GM23338 (cell line): ENCODE results near the gene AGAP1. TPM values are rescaled to one million over a fixed set of nuclear protein-coding genes. Genes with fewer than 3 reads are reported as not detected.
A peak's percentile ranks its signal among the peaks of the same experiment; 100 is the strongest.

Experiments
- ATAC-seq: fragments of 200-7000 bp; cut with Tn5 transposase; 3 replicates; pipeline ENCODE4 v1.9.1; 2020
- DNase-seq: peaks from one replicate; pipeline ENCODE4 v3.0.0-alpha.2; 2015; ENCODE audit warnings: low spot score
- H2AFZ ChIP-seq: fragments of 200-600 bp; sonication (generic); 2 replicates; pipeline ENCODE4 v1.8.0; 2016; ENCODE audit warnings: antibody characterized with exemption, mild to moderate bottlenecking, moderate library complexity
- H3F3A ChIP-seq: fragments of 200-600 bp; sonication (generic); replicated peaks from 2 replicates; pipeline ENCODE4 v1.8.0; 2017; ENCODE audit warnings: antibody characterized with exemption, mixed run types, low read depth
- H3K27ac ChIP-seq: fragments of 200-600 bp; sonication (generic); 2 replicates; pipeline ENCODE4 v1.6.1; 2016; ENCODE audit warnings: low read depth
- H3K27me3 ChIP-seq: fragments of 200-600 bp; sonication (generic); 2 replicates; pipeline ENCODE4 v1.8.0; 2016; ENCODE audit warnings: mild to moderate bottlenecking, mixed run types, moderate library complexity; ENCODE audit not compliant: insufficient read depth
- H3K36me3 ChIP-seq: fragments of 200-600 bp; sonication (generic); 2 replicates; pipeline ENCODE4 v1.8.0; 2016; ENCODE audit warnings: mild to moderate bottlenecking; ENCODE audit not compliant: insufficient read depth
- H3K4me1 ChIP-seq: fragments of 200-600 bp; sonication (generic); 2 replicates; pipeline ENCODE4 v1.8.0; 2016; ENCODE audit warnings: mild to moderate bottlenecking, moderate library complexity; ENCODE audit not compliant: insufficient read depth
- H3K4me2 ChIP-seq: fragments of 200-600 bp; sonication (generic); 2 replicates; pipeline ENCODE4 v1.7.1; 2017; ENCODE audit warnings: mixed run types
- H3K4me3 ChIP-seq: fragments of 200-600 bp; sonication (generic); 2 replicates; pipeline ENCODE4 v1.6.1; 2016; ENCODE audit warnings: mixed run types
- H3K79me2 ChIP-seq: fragments of 200-600 bp; sonication (generic); replicated peaks from 2 replicates; pipeline ENCODE4 v1.8.0; 2017; ENCODE audit warnings: mild to moderate bottlenecking; ENCODE audit not compliant: insufficient read depth
- H3K9me2 ChIP-seq: fragments of 200-600 bp; sonication (generic); 2 replicates; pipeline ENCODE4 v1.8.0; 2017; ENCODE audit not compliant: insufficient read depth
- H4K20me1 ChIP-seq: fragments of 200-600 bp; sonication (generic); replicated peaks from 2 replicates; pipeline ENCODE4 v1.8.0; 2017; ENCODE audit warnings: mild to moderate bottlenecking; ENCODE audit not compliant: insufficient read depth
- H3K27ac Mint-ChIP-seq: 2 replicates; pipeline ENCODE4 v1.8.0; 2020; ENCODE audit warnings: inconsistent platforms, mild to moderate bottlenecking, moderate library complexity, mixed read lengths
- H3K27me3 Mint-ChIP-seq: 3 replicates; pipeline ENCODE4 v1.8.0; 2022; ENCODE audit warnings: low read depth, mild to moderate bottlenecking, moderate library complexity, mixed read lengths, inconsistent platforms; ENCODE audit not compliant: insufficient read depth, poor library complexity
- H3K36me3 Mint-ChIP-seq: 3 replicates; pipeline ENCODE4 v1.8.0; 2021; ENCODE audit warnings: low read depth, mild to moderate bottlenecking, inconsistent platforms, moderate library complexity, mixed read lengths
- H3K4me1 Mint-ChIP-seq: 3 replicates; pipeline ENCODE4 v1.8.0; 2020; ENCODE audit warnings: mild to moderate bottlenecking, inconsistent platforms, mixed read lengths
- H3K4me3 Mint-ChIP-seq: 3 replicates; pipeline ENCODE4 v1.8.0; 2021; ENCODE audit warnings: moderate library complexity, mild to moderate bottlenecking, inconsistent platforms, mixed read lengths
- H3K9me3 Mint-ChIP-seq: 3 replicates; pipeline ENCODE4 v1.8.0; 2020; ENCODE audit warnings: moderate library complexity, mild to moderate bottlenecking, inconsistent platforms, mixed read lengths
- CREB1 ChIP-seq: fragments of 250-450 bp; sonication (Bioruptor Pico); IDR thresholded peaks from 2 replicates; pipeline ENCODE4 v1.5.0; 2020; ENCODE audit warnings: low read depth, mild to moderate bottlenecking, moderate library complexity
- NANOG ChIP-seq: IDR thresholded peaks from 2 replicates; pipeline ENCODE4 v1.6.1; 2016; ENCODE audit warnings: antibody characterized with exemption, borderline replicate concordance
- ZNF114 ChIP-seq: fragments of 250-450 bp; sonication (Bioruptor Pico); IDR thresholded peaks from 2 replicates; pipeline ENCODE4 v1.5.0; 2020; ENCODE audit warnings: mild to moderate bottlenecking, moderate library complexity
- ZNF462 ChIP-seq: fragments of 250-450 bp; sonication (Bioruptor Pico); IDR thresholded peaks from 2 replicates; pipeline ENCODE4 v1.5.0; 2020; ENCODE audit warnings: mild to moderate bottlenecking, moderate library complexity
- polyA plus RNA-seq: library from polyadenylated mRNA; unstranded; fragments of >200 nt; fragmentation: Nextera tagmentation; extraction: Ambion mirVana; gene quantifications from 2 replicates; pipeline ENCODE4 v1.2.1, GENCODE V29; 2016
- total RNA-seq: library from RNA; depleted of rRNA; stranded (reverse); fragments of >200 nt; shearing (Covaris generic); gene quantifications from 2 replicates; pipeline ENCODE4 v1.2.3, GENCODE V29; 2014
- TF ChIP-seq, protein P1 (sequence below), 2 experiments: fragments of 200-600 bp in 1 of 2; sonication (generic) in 1 of 2; conservative IDR thresholded peaks; 2 replicates each; pipeline versions ENCODE4 v1.5.1 to v1.6.1; 2016 to 2017; ENCODE audit warnings: antibody characterized with exemption in 2 of 2, low read depth in 2 of 2, mild to moderate bottlenecking in 2 of 2, moderate library complexity in 1 of 2
- TF ChIP-seq, protein P2 (sequence below): IDR thresholded peaks from one replicate; pipeline ENCODE4 v1.6.1; 2018; ENCODE audit warnings: antibody characterized with exemption; ENCODE audit not compliant: unreplicated experiment

AGAP1 gene
- total and polyA plus RNA-seq, 2 experiments from 2014 or later, result 13.3 to 27.9 TPM

DNA sequence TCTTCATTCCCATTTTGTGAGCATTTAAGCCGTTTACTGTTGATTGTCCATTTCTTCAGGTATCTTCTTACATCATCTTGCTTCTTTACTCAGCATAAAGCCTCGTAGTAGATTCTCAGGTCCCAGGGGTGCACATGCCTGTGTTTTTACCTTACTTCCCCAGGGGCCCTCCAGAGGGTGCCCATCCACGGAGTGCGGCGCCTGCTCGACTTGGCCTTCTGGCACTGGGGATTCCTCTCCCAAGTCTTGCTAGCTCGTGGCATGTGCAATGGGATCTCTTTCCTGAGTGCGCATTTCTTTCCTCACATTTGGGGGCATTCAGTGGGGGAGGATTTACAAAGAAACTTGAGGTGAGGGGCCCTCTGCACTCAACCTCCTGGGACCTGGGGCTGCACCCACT is 148.1 kb downstream of the AGAP1 start:
- Mint-ChIP-seq H3K27me3 (peaks cover 15% of the 10 kb centered on the region), H3K36me3 (no peaks in the 10 kb centered on the region), H3K9me3 (no peaks in the 10 kb centered on the region), H3K4me1 (peaks cover 69% of the 10 kb centered on the region), H3K27ac (peak overlapping the region; percentile 42; the same call in 1 of the 2 replicates), H3K4me3 (peak overlapping the region; percentile 15; the same call in 1 of the 3 replicates)
- no peaks in the 10 kb centered on the region for H3K36me3 ChIP-seq
- H3K4me1 ChIP-seq, result peaks cover 48% of the 10 kb centered on the region
- H2AFZ ChIP-seq, result no peak overlapping the region
- ATAC-seq (peak; percentile 50), DNase-seq (peak; percentile 18)
- TF ChIP-seq, protein P1, sequence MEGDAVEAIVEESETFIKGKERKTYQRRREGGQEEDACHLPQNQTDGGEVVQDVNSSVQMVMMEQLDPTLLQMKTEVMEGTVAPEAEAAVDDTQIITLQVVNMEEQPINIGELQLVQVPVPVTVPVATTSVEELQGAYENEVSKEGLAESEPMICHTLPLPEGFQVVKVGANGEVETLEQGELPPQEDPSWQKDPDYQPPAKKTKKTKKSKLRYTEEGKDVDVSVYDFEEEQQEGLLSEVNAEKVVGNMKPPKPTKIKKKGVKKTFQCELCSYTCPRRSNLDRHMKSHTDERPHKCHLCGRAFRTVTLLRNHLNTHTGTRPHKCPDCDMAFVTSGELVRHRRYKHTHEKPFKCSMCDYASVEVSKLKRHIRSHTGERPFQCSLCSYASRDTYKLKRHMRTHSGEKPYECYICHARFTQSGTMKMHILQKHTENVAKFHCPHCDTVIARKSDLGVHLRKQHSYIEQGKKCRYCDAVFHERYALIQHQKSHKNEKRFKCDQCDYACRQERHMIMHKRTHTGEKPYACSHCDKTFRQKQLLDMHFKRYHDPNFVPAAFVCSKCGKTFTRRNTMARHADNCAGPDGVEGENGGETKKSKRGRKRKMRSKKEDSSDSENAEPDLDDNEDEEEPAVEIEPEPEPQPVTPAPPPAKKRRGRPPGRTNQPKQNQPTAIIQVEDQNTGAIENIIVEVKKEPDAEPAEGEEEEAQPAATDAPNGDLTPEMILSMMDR (conservative IDR thresholded peaks at IDR 0.05; ENCODE audit: low read depth in 2 of 2), result no peak; a peak in 1 of 4 replicates
- TF ChIP-seq ZNF114 (CRISPR knock-in tag), result no peak
- TF ChIP-seq, protein P2, sequence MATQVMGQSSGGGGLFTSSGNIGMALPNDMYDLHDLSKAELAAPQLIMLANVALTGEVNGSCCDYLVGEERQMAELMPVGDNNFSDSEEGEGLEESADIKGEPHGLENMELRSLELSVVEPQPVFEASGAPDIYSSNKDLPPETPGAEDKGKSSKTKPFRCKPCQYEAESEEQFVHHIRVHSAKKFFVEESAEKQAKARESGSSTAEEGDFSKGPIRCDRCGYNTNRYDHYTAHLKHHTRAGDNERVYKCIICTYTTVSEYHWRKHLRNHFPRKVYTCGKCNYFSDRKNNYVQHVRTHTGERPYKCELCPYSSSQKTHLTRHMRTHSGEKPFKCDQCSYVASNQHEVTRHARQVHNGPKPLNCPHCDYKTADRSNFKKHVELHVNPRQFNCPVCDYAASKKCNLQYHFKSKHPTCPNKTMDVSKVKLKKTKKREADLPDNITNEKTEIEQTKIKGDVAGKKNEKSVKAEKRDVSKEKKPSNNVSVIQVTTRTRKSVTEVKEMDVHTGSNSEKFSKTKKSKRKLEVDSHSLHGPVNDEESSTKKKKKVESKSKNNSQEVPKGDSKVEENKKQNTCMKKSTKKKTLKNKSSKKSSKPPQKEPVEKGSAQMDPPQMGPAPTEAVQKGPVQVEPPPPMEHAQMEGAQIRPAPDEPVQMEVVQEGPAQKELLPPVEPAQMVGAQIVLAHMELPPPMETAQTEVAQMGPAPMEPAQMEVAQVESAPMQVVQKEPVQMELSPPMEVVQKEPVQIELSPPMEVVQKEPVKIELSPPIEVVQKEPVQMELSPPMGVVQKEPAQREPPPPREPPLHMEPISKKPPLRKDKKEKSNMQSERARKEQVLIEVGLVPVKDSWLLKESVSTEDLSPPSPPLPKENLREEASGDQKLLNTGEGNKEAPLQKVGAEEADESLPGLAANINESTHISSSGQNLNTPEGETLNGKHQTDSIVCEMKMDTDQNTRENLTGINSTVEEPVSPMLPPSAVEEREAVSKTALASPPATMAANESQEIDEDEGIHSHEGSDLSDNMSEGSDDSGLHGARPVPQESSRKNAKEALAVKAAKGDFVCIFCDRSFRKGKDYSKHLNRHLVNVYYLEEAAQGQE, result no peak
- no peak for TF ChIP-seq ZNF462 (CRISPR knock-in tag)
- TF ChIP-seq NANOG, result no peak
- TF ChIP-seq CREB1 (CRISPR knock-in tag), result no peak
- no peak overlapping the region for H3K4me3 ChIP-seq
- H3K4me2 ChIP-seq, result peak overlapping the region; percentile 69
- H3K27ac ChIP-seq, result 0 out of 2 replicates have a peak overlapping the region, but pooled peaks have one; percentile 17
- H3K79me2 ChIP-seq, result peaks cover 72% of the 10 kb centered on the region
- H3F3A ChIP-seq, result no peaks in the 10 kb centered on the region
- H3K27me3 ChIP-seq, result no peaks in the 10 kb centered on the region
- H4K20me1 ChIP-seq, result peaks cover 4% of the 10 kb centered on the region; the same call in 1 of the 2 replicates
- H3K9me2 ChIP-seq, result peaks cover 4% of the 10 kb centered on the region; the same call in 1 of the 2 replicates
